Uterus (tissue), 2 donors: ENCODE results near the gene C2CD3.

Experiments
- CTCF ChIP-seq, 4 experiments: fragments of 200-600 bp in 2 of 4; fragments of 450-650 bp in 2 of 4; sonication (generic) in 2 of 4; IDR thresholded peaks; one replicate each; pipeline ENCODE4 v1.5.1; 2016 to 2019; ENCODE audit warnings: antibody characterized with exemption in 4 of 4, mild to moderate bottlenecking in 2 of 4, moderate library complexity in 1 of 4
- POLR2A ChIP-seq, 2 donors: fragments of 450-650 bp; IDR thresholded peaks; one replicate each; pipeline ENCODE4 v1.6.1; 2016; ENCODE audit warnings: antibody characterized with exemption in 2 of 2, mild to moderate bottlenecking in 1 of 2, moderate library complexity in 1 of 2

DNA sequence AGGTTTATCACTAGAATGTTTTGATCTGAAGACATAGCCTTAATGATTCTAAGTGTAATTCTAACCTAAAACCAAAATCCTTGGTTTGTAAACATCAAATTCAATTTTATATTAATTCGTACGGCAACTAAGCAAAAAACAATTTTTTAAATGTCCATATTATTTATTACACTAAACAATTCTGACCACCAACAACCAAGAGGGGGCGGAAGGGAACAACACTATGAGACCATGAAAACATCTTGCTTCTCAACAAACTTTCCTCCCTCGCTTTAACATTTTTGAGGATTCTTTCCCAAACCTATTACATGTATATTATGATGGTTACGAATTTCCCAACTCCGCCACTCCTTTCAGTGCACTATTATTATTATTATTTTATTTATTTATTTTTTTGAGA lies 181.6 kb downstream of the C2CD3 start:
- TF ChIP-seq CTCF (IDR thresholded peaks at IDR 0.05) = no peak
- no peak for TF ChIP-seq POLR2A (IDR thresholded peaks at IDR 0.05)
